A549 (cell line): ENCODE results near the gene KDM4B. TPM values are rescaled to one million over a fixed set of nuclear protein-coding genes. Genes with fewer than 3 reads are reported as not detected.

Source experiments
- ATAC-seq, 2 experiments: fragments of 200-7000 bp in 1 of 2; fragments of >200 bp in 1 of 2; cut with Nextera tagmentation in 1 of 2; cut with Tn5 transposase in 1 of 2; 3 replicates each; pipeline versions ENCODE4 v1.8.0 to v1.9.1; 2018 to 2020; ENCODE audit warnings: mild to moderate bottlenecking in 1 of 2, moderate library complexity in 1 of 2
- CTCF ChIA-PET: fragments of 300-600 bp; sonication (Branson Sonifier 250); formaldehyde crosslinking; extraction: SDS; loops from one replicate; lab custom pipeline; 2021; ENCODE audit warnings: antibody characterized with exemption, inconsistent platforms; lab: Yijun Ruan, JAX
- POLR2A ChIA-PET: fragments of 350-600 bp; formaldehyde crosslinking; extraction: SDS; loops from one replicate; lab custom pipeline; 2021; ENCODE audit warnings: antibody characterized with exemption, inconsistent platforms; lab: Yijun Ruan, JAX
- DNase-seq, 2 experiments: peaks; one replicate each; pipeline versions ENCODE4 v3.0.0 to v3.0.0-alpha.2; 2011 to 2016; ENCODE audit warnings: low read depth in 1 of 2, low spot score in 1 of 2
- FAIRE-seq: peaks from 2 replicates; lab custom pipeline; 2011; peaks lifted over from hg19 to GRCh38; lab: Jason Lieb, UNC
- H3K27ac ChIP-seq, 2 experiments: fragments of >200 bp; sonication (Bioruptor Twin); formaldehyde crosslinking; 3 replicates each; pipeline ENCODE4 v1.5.1; 2016 to 2017
- H3K4me1 ChIP-seq: fragments of >200 bp; sonication (Bioruptor Twin); formaldehyde crosslinking; 3 replicates; pipeline ENCODE4 v1.6.1; 2016
- H3K4me2 ChIP-seq: fragments of >200 bp; sonication (Bioruptor Twin); formaldehyde crosslinking; 3 replicates; pipeline ENCODE4 v1.6.1; 2016
- H3K4me3 ChIP-seq: fragments of >200 bp; sonication (Bioruptor Twin); formaldehyde crosslinking; 3 replicates; pipeline ENCODE4 v1.5.1; 2016
- H3K9me3 ChIP-seq: fragments of >200 bp; sonication (Bioruptor Twin); formaldehyde crosslinking; 3 replicates; pipeline ENCODE4 v1.6.1; 2016
- BHLHE40 ChIP-seq: IDR thresholded peaks from 2 replicates; pipeline ENCODE4 v1.6.1; 2012; ENCODE audit warnings: low read depth, low read length, inconsistent platforms
- E2F6 ChIP-seq: IDR thresholded peaks from 2 replicates; pipeline ENCODE4 v1.6.1; 2012; ENCODE audit warnings: low read depth, borderline replicate concordance
- EHMT2 ChIP-seq: fragments of 200-600 bp; sonication (generic); IDR thresholded peaks from 2 replicates; pipeline ENCODE4 v1.6.1; 2016; ENCODE audit warnings: antibody characterized with exemption, low read depth, mild to moderate bottlenecking, moderate library complexity
- FOSB ChIP-seq: fragments of 250-450 bp; sonication (Bioruptor Pico); IDR thresholded peaks from 2 replicates; pipeline ENCODE4 v1.5.0; 2020; ENCODE audit warnings: mild to moderate bottlenecking, moderate library complexity
- FOXS1 ChIP-seq: fragments of 250-450 bp; sonication (Bioruptor Pico); IDR thresholded peaks from 2 replicates; pipeline ENCODE4 v1.5.0; 2020; ENCODE audit warnings: mild to moderate bottlenecking, moderate library complexity
- HEYL ChIP-seq: fragments of 250-450 bp; sonication (Bioruptor Pico); IDR thresholded peaks from 2 replicates; pipeline ENCODE4 v1.8.0; 2021; ENCODE audit warnings: mild to moderate bottlenecking, moderate library complexity
- HMGXB4 ChIP-seq: fragments of 250-450 bp; sonication (Bioruptor Pico); IDR thresholded peaks from 2 replicates; pipeline ENCODE4 v1.5.0; 2021; ENCODE audit warnings: mild to moderate bottlenecking, moderate library complexity, borderline replicate concordance
- HOXA7 ChIP-seq: fragments of 250-450 bp; sonication (Bioruptor Pico); IDR thresholded peaks from 2 replicates; pipeline ENCODE4 v1.5.0; 2020; ENCODE audit warnings: mild to moderate bottlenecking, moderate library complexity
- JUNB ChIP-seq: fragments of >200 bp; sonication (Bioruptor Twin); formaldehyde crosslinking; IDR thresholded peaks from 2 replicates; pipeline ENCODE4 v1.6.1; 2016
- KDM5A ChIP-seq: fragments of 200-600 bp; sonication (generic); IDR thresholded peaks from 2 replicates; pipeline ENCODE4 v1.6.1; 2016; ENCODE audit warnings: antibody characterized with exemption, mild to moderate bottlenecking
- MAFK ChIP-seq: fragments of 450-650 bp; IDR thresholded peaks from 2 replicates; pipeline ENCODE4 v1.6.1; 2014; ENCODE audit not compliant: partially characterized antibody
- PBX3 ChIP-seq: IDR thresholded peaks from 2 replicates; pipeline ENCODE4 v1.6.1; 2012
- PHF8 ChIP-seq: fragments of 200-600 bp; sonication (generic); IDR thresholded peaks from 2 replicates; pipeline ENCODE4 v1.6.1; 2016; ENCODE audit warnings: low read depth, mild to moderate bottlenecking, antibody characterized with exemption, moderate library complexity, borderline replicate concordance
- POLR2AphosphoS2 ChIP-seq: conservative IDR thresholded peaks from 2 replicates; pipeline ENCODE4 v1.6.1; 2012; ENCODE audit warnings: low read length, improper control_type of control experiment, inconsistent platforms
- RAD21 ChIP-seq, 2 experiments: fragments of >200 bp in 1 of 2; sonication (Bioruptor Twin) in 1 of 2; formaldehyde crosslinking in 1 of 2; IDR thresholded peaks in 1 of 2; conservative IDR thresholded peaks in 1 of 2; 2 replicates in 1 of 2; 3 replicates in 1 of 2; pipeline ENCODE4 v1.6.1; 2012 to 2018; ENCODE audit warnings: inconsistent platforms in 1 of 2
- RCOR1 ChIP-seq: fragments of 150-350 bp; IDR thresholded peaks from 2 replicates; pipeline ENCODE4 v1.6.1; 2014; ENCODE audit warnings: antibody characterized with exemption, low read length, low read depth
- TP53 ChIP-seq: fragments of 250-450 bp; sonication (Bioruptor Pico); IDR thresholded peaks from 2 replicates; pipeline ENCODE4 v1.5.0; 2021; ENCODE audit warnings: mild to moderate bottlenecking, moderate library complexity
- ZC3H11A ChIP-seq: fragments of 450-650 bp; IDR thresholded peaks from 2 replicates; pipeline ENCODE4 v1.6.1; 2014; ENCODE audit warnings: antibody characterized with exemption, mild to moderate bottlenecking
- ZFP36 ChIP-seq: fragments of 450-650 bp; IDR thresholded peaks from 2 replicates; pipeline ENCODE4 v1.6.1; 2014; ENCODE audit warnings: borderline replicate concordance; ENCODE audit not compliant: partially characterized antibody
- ZNF302 ChIP-seq: fragments of 250-450 bp; sonication (Bioruptor Pico); IDR thresholded peaks from 2 replicates; pipeline ENCODE4 v1.9.0; 2021; ENCODE audit warnings: inconsistent platforms, mild to moderate bottlenecking, moderate library complexity
- WGBS: methylation state at CpG from one replicate; pipeline ENCODE4 v1.1.6; 2017; ENCODE audit errors: missing lambda C conversion rate; 5-methylcytosine and 5-hydroxymethylcytosine counted together
- polyA plus RNA-seq, 4 experiments: library from polyadenylated mRNA; depleted of rRNA in 3 of 4; stranded (reverse); fragments of >200 nt; fragmentation: RNase III in 1 of 4; extraction: RNeasy Plus Mini Kit Qiagen cat#74134 plus additional on column Dnase treatment in 1 of 4; gene quantifications; 2 replicates in 3 of 4; 3 replicates in 1 of 4; pipeline ENCODE4 v1.2.3, GENCODE V29; 2011 to 2017

Gene KDM4B
- polyA plus RNA-seq, 2 of the 4 experiments (the other 2 are of a cell fraction), result 3.0 to 4.6 TPM

- Histone ChIP-seq H3K27ac (no peak overlapping the region), H3K9me3 (no peaks in the 10 kb centered on the region), H3K4me2 (no peak overlapping the region), H3K4me3 (no peak overlapping the region), H3K4me1 (no peaks in the 10 kb centered on the region)
- ChIA-PET POLR2A (no interaction called here), CTCF (interaction anchor here (0.7 kb wide), 1 partner anchor 176 kb away, joined by 3 read pairs; no protein-coding TSS in a partner anchor)
- DNase-seq (no peak), ATAC-seq (no peak), FAIRE-seq (no peak)
- TF ChIP-seq HMGXB4 (no peak), POLR2AphosphoS2 (no peak), FOSB (CRISPR knock-in tag) (no peak), RAD21 (conservative IDR thresholded peaks at IDR 0.05 in 1 of 2, IDR thresholded peaks at IDR 0.05 in 1 of 2) (no peak), E2F6 (no peak), HEYL (CRISPR knock-in tag) (no peak), FOXS1 (CRISPR knock-in tag) (no peak), KDM5A (no peak), PHF8 (no peak), ZFP36 (no peak), TP53 (no peak), BHLHE40 (no peak)
- WGBS, result 93% methylated on average over 29 of the region's 31 CpGs
Measured at GRCh38 chr19:5147074-5147977, 178.4 kb downstream of the KDM4B start.

GRCh38 chr19:5147978-5148793 is 179.3 kb downstream of the KDM4B start:
- FAIRE-seq, result no peak
- no peak overlapping the region for H3K4me2 ChIP-seq
- no peaks in the 10 kb centered on the region for H3K9me3 ChIP-seq
- no peak overlapping the region for H3K4me3 ChIP-seq
- POLR2A ChIA-PET, result no interaction called here
- TF ChIP-seq POLR2AphosphoS2, result no peak
- TF ChIP-seq HMGXB4, result no peak
- TF ChIP-seq EHMT2, result no peak
- TF ChIP-seq HOXA7 (CRISPR knock-in tag), result no peak
- TF ChIP-seq KDM5A, result no peak
- no peak for TF ChIP-seq ZNF302 (CRISPR knock-in tag)
- no peak for TF ChIP-seq PBX3
- no peak for TF ChIP-seq JUNB
- TF ChIP-seq HEYL (CRISPR knock-in tag), result no peak
- no peak for TF ChIP-seq ZC3H11A
- TF ChIP-seq MAFK, result no peak
- TF ChIP-seq RCOR1, result no peak
- TF ChIP-seq RAD21 (conservative IDR thresholded peaks at IDR 0.05 in 1 of 2, IDR thresholded peaks at IDR 0.05 in 1 of 2), result no peak
- no peak overlapping the region for H3K27ac ChIP-seq
- ATAC-seq, result no peak
- H3K4me1 ChIP-seq, result no peaks in the 10 kb centered on the region
- 94% methylated on average over 31 of the region's 42 CpGs for WGBS
- DNase-seq, result no peak
- CTCF ChIA-PET, result no interaction called here
